Mucosa of gallbladder (tissue), 1 donor: ENCODE measurements around the gene DMAC1. TPM values are rescaled to one million over a fixed set of nuclear protein-coding genes. Genes with fewer than 3 reads are reported as not detected.

ENCODE experiments used
- DNase-seq: peaks from one replicate; pipeline ENCODE4 v3.0.0-alpha.2; 2020; ENCODE audit warnings: low spot score
- total RNA-seq: library from RNA; stranded (reverse); gene quantifications from one replicate; pipeline ENCODE4 v1.2.1, GENCODE V29; 2021
- donor health status: DM: no; HTN: no; CAD: no.

The DMAC1 gene
- total RNA-seq, 1 donor from 2014 or later = 48.5 TPM

DNA sequence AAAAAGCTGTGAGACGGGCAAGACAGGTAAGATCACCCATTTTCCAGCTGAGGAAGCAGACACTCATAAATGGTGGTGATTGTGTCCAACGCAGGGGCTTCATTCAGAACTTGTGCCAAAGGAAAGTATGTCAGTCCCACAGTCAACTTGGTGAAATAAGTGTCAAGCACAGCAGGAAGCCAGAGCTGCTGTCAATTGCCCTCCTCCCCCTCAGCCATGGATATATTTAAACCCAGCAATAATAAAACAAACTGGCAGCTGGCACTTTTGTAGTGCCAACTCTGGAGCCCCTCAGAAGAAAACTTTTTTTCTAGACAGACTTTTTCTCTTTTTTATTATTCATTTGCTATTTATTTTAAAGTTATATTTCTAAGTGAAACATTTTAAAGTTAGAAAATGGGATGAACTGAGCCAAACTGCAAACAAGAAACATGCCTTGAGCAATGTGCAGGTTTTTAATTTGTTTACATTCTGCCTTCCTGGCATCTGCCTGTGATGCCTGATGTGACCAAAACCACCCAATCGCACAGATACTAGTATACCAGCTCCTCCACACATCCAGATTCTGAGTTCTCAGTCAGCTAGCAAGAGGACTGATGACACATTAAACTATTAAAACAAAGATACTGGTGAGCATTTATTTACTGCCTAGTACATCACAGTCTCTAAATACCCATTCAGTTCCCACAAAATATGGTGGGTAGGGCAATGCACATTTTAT, 17.0 kb downstream of the DMAC1 start:
- no peak for DNase-seq

DNA sequence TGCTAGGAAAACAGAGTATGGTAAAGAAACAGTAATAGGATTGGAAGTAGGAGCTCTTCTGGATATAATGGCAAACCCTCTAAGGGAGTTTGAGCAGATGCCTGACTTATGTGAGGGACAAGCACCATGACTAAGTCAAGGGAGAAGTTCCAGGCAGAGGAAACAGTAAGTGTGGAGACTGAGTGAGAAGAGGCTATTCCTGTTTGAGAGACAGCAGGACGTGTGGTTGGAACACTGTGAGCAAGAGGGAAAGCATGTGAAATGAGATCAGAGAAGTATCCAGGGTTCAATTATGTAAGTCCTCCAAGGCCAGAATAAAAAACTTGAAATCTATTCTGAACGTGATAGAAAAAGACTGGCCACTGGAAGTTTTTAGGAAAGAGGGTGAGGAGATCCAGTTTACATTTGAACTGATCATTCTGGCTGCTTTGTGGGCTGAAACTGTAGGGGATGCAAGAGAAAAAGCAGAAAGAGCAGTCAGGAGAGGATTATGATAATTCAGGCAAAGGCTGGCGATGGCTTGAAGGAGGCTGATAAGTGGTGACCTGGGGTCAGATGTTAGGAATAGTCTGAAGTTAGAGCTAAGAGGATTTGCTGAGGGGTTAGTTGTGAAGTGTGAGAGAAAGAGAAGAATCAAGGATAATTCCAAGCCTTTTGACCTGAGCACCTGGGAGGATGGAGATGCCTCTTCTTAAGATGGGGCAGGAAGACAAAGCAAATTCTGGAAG, 19.2 kb downstream of the DMAC1 start:
- DNase-seq = no peak

DNA sequence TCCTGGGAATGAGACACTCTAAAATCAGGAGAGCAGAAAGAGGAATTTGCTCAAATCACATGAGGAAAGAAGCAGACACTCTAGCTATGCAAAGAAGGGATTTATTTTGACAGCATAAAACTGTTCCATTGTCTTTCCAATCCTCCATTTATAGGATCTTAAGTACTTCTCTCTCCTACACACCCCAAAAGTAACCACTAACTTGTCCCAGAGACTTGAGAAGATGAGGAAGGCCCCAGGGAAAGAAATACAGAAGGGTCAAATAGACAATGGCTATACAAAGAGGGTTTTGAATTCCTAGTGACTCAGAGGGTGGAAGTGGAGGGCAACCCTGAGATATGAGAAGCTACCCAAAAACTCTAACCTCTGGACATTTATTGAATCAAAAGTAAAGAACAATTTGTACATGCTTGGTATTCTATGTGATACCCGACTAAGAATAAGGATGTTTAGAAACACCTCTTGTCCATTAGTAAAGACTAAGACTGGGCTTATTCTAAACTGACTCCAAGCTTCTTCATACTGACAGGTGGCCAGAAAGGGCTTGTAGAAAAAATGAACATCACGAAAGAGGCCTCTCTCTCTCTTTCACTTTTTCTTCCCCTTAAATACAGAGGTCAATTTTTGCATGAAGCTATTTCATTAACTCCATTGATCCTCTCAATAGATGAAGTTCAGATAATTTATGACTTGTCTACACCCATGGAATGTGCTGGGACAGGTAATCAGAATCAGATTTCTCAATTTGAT, 20.6 kb downstream of the DMAC1 start:
- no peak for DNase-seq

DNA sequence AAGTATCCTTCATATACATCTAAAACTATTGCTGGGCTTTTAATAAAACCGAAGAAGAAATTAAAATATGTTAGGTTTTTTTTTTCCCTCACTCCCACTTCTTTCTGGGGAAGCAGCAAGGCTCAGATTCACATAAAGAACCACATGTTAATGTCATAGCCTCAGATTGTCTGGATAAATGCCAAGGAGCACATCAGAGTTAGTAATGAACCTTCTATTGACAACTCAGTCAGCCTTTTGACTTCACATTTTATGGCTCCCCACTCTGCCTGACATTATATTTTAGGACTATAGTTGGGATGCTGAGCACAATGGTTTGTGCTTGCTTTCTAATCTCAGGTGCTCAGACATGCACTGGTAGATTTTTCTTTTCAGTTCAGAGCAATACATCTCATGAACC, 21.8 kb downstream of the DMAC1 start:
- DNase-seq = no peak

DNA sequence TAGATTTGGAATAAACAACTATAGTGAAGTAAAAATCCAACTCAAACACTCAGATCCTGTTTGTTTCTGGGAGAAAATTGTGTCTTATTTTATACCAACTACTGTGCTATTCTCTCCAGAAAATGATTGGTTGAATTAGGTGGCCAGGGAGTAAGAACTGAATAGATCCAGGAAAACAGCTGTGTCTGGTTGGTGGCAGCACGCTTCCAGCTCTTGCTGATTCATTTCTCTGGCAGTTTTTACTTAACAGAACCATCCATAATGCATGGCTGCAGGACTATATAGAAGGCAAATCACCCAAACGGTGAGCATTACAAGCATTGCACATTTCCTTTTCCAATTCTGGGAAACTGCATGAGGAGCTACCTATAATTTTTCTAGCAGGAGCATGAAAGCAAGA, 29.5 kb downstream of the DMAC1 start:
- no peak for DNase-seq

DNA sequence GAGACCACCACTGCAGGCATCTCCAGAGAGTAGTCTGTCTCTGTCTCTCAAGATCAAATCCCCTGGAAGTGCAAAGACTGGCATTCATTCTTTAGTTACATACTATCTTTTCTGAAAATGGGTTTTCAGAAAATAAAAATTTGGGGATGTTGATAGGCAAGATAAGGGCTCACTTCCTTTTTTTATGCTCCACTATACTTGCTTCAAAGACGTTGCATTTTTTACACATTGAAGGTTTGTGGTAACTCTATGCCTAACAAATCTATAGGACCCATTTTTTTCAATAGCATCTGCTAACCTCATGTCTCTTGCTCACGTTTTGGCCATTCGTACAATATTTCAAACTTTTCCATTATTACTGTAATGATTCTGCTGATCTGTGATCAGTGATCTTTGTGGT, 37.0 kb downstream of the DMAC1 start:
- DNase-seq = no peak

DNA sequence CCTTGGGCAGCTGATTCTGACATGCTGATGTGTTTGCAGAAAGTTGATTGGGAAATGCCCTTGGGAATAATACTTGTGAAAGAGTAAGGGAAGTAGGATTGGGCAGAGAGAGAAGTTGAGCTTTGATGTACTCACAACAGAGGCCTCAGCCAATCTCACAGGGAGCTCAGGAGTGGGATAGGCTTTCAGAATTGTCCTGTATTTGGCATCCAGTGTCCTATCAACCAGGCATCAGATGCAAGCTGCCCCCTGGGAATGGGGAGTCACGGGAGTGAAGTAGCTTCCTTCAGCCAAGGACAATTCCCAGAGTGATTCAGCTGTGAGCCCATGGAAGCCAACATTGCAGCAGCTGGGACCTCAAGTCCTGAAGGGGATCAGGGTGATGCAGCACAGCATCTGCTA, 39.6 kb downstream of the DMAC1 start:
- no peak for DNase-seq

DNA sequence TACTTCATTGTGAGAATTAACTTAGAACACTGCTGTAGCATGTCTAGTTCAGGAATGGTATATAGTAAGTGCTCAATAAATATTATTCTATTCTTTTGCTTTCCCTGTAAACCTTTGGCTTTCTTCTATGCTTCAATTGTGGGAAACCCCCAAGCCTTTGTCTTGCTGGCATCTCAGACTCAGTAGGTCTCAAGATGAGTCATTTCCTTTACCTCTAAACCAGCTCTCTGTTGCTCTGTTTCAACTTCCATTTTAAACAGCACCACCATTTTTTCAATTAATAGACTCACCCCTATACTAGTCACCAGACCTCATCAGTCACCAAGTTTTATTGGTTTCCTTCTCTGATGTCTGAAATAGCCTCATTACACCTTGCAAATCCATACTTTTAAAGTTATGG, 43.5 kb downstream of the DMAC1 start:
- DNase-seq = no peak

DNA sequence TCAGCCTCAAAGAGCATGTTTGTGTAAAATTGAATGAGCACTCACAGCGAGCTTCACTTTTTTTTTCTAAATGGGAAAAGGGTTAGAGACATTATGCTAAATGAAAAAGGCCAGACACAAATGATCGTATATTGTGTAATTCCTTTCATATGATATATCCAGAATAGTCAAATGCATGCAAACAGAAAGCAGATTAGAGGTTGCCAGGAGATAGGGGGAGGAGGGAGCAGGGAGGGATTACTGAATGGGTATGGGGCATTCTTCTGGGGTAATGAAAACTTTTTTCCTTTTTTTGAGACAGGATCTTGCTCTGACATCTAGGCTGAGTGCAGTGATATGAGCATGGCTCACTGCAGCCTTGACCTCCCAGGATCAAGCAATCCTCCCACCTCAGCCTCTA, 47.1 kb downstream of the DMAC1 start:
- no peak for DNase-seq
